NCI-H2196 (cell line): ENCODE results near the gene GREM2.

Experiments
- DNase-seq: peaks from one replicate; lab custom pipeline; 2025; ENCODE audit not compliant: unreplicated experiment; lab: John Stamatoyannopoulos, UW

The GREM2 gene

DNA sequence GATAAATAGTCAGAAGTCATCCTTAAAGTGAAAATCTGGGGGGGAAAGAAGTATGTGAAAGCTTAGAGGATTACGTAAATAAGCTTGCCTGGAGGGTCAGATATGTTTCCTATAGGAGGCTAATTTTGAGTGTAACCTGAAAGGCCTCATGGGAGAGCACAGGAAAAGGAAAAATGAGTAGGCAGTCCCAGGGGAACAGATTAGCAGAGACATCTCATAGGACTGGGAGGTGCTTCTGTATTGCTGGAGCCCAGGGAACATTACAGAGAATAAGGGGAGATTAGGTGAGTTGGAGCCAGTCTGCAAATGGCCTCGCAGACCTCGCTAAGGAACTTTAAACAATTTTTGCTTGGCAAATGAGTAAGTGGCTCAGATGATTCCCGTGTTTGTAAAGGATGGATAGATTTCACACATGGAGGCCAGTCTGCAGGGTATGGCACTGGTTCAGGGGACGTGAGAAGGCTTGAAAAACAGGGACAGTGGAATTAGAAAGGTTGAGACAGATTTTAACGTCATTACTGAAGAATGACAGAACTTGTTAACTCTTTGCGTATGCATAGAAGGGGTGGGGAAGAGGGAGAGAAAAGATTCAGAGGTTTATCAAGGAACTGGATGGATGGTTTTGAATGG, 149.1 kb downstream of the GREM2 start:
- no peak for DNase-seq

DNA sequence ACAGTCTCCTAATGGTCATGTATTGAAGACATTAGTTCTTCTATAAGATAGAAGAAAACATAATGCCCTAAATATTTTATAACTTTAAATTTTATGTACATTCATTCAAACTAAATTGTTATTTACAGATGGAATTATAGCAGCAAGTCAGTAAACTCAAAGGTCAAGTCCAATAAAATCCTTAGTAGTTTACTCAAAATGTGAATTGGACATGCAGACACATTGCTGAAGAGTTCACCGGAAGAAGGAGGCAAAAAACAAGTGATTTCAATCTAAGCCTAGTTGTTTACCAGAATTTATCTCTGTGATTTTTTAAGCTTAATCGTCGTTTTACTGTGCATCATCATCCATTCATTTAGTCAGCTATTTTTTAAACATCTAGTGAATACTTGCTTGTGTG, 149.7 kb downstream of the GREM2 start:
- DNase-seq, result no peak

DNA sequence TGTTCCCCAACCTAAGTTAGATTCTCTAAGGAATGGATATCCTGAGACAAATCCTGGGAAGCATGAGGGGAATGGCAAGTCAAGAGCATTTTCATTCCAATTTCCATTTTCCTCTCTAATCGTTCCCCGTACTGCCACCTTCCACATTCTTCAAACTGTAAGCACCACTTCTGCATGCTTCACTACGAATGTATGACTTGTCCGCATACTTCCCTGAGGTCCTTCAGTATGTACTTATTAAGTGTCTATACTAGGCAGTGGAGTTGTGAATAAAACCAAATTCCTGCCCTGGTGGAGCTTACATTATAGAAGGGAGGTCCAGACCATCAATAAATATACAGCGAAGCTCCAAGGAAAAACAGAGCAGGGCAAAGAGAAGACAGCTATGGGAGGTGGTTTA, 154.8 kb downstream of the GREM2 start:
- no peak for DNase-seq

DNA sequence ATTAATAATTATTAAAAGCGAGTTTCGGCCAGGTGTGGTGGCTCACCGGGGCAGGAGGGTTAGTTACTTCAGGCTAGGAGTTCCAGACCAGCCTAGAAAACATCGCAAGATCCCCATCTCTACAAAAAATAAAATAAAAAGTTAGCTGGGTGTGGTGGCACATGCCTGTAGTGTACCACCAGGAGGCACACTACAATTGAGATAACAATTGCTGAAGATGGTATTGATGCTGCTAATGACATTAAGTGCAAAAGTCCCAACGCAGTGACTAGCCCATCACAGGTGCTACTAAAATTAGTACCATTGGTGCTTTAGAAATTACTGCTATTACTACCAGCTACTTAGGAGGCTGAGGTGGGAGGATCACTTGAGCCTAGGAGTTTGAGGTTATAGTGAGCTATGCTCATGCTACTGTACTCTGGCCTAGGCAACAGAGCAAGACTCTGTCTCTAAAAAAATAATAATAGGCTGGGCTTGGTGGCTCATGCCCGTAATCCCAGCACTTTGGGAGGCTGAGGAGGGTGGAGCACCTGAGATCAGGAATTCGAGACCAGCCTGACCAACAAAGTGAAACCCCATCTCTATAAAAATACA, 156.6 kb downstream of the GREM2 start:
- DNase-seq, result no peak

DNA sequence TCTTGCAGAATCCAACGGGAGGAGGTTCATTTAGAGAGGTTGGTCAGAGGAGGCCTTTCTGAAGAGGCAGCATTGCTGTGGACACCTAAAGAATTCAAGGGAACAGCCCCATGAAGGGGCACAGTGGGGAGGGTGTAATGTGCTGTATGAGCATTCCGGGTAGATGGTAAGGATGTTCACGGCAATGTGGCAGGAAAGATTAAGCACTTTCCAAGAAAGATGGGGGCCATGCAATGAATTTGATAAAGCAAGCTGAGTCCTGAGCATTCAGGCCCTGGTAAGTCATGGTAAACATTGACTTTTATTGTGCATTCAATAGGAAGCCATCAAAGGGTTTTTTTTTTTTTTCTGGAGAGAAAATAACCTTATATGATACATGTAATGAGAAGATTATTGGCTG, 166.6 kb downstream of the GREM2 start:
- DNase-seq, result no peak

DNA sequence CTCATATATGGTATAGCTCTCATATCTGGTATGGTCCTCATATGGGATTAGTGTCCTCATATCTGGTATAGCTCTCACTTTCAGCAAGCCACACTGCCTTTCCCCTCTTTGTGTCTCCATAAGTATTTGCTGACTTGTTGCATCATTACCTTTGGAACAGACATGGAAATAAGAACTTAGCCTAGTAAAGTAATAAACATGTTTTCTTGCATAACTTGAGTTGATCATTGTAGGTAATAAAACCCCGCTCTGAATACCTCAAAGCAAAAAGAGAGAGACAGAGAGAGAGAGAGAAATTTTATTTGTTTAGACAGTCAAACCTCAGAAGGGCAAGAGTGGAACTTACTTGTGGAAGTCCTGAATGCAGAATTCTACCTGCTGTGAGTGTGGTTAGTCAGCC, 170.3 kb downstream of the GREM2 start:
- no peak for DNase-seq
